WTC11 (cell line): ENCODE measurements around the gene TMEM72. TPM values are rescaled to one million over a fixed set of nuclear protein-coding genes. Genes with fewer than 3 reads are reported as not detected.

Source experiments
- ATAC-seq: fragments of 200-7000 bp; cut with Tn5 transposase; 2 replicates; pipeline ENCODE4 v1.10.0; 2021; ENCODE audit warnings: mild to moderate bottlenecking, moderate library complexity
- CTCF ChIA-PET: fragments of 300-600 bp; sonication (Branson Sonifier 250); formaldehyde crosslinking; loops from one replicate; lab custom pipeline; 2021; ENCODE audit warnings: antibody characterized with exemption; lab: Charles Lee
- POLR2A ChIA-PET: fragments of 350-600 bp; sonication (Branson Sonifier 250); formaldehyde crosslinking; loops from one replicate; lab custom pipeline; 2021; ENCODE audit warnings: antibody characterized with exemption; lab: Charles Lee
- DNase-seq: peaks from one replicate; pipeline ENCODE4 v3.0.0; 2021; ENCODE audit warnings: low spot score
- H3K27ac Mint-ChIP-seq: 2 replicates; pipeline ENCODE4 v1.8.0; 2021; ENCODE audit warnings: mixed read lengths
- H3K27me3 Mint-ChIP-seq: 2 replicates; pipeline ENCODE4 v1.8.0; 2021; ENCODE audit warnings: low read depth, mild to moderate bottlenecking, moderate library complexity, mixed read lengths
- H3K36me3 Mint-ChIP-seq: 2 replicates; pipeline ENCODE4 v1.8.0; 2021; ENCODE audit warnings: mixed read lengths
- H3K4me1 Mint-ChIP-seq: 2 replicates; pipeline ENCODE4 v1.8.0; 2022; ENCODE audit warnings: mixed read lengths
- H3K4me3 Mint-ChIP-seq: 2 replicates; pipeline ENCODE4 v1.8.0; 2021; ENCODE audit warnings: mild to moderate bottlenecking, moderate library complexity, mixed read lengths
- H3K9me3 Mint-ChIP-seq: 2 replicates; pipeline ENCODE4 v1.8.0; 2021; ENCODE audit warnings: mixed read lengths
- ATF1 ChIP-seq: sonication (generic); formaldehyde crosslinking; IDR thresholded peaks from 2 replicates; pipeline ENCODE4 v1.8.1; 2023; ENCODE audit warnings: mild to moderate bottlenecking, moderate library complexity, missing genetic modification reagents
- ATF2 ChIP-seq: sonication (generic); formaldehyde crosslinking; IDR thresholded peaks from 2 replicates; pipeline ENCODE4 v1.8.1; 2022; ENCODE audit warnings: low read depth, missing genetic modification reagents, borderline replicate concordance
- ATF3 ChIP-seq: sonication (generic); formaldehyde crosslinking; conservative IDR thresholded peaks from 2 replicates; pipeline ENCODE4 v1.8.1; 2022; ENCODE audit warnings: mild to moderate bottlenecking, missing genetic modification reagents
- E2F4 ChIP-seq: sonication (generic); formaldehyde crosslinking; IDR thresholded peaks from 2 replicates; pipeline ENCODE4 v1.8.1; 2022; ENCODE audit warnings: low read depth, mild to moderate bottlenecking, moderate library complexity, missing genetic modification reagents, borderline replicate concordance
- ELF4 ChIP-seq: sonication (generic); formaldehyde crosslinking; IDR thresholded peaks from 2 replicates; pipeline ENCODE4 v1.8.1; 2022; ENCODE audit warnings: low read depth, mild to moderate bottlenecking, moderate library complexity, missing genetic modification reagents
- ESRRA ChIP-seq: sonication (generic); formaldehyde crosslinking; IDR thresholded peaks from 2 replicates; pipeline ENCODE4 v1.8.1; 2022; ENCODE audit warnings: mild to moderate bottlenecking, missing genetic modification reagents, borderline replicate concordance
- IRF2 ChIP-seq: sonication (generic); formaldehyde crosslinking; IDR thresholded peaks from 2 replicates; pipeline ENCODE4 v1.8.0; 2022; ENCODE audit warnings: low read depth, missing genetic modification reagents, borderline replicate concordance
- MAX ChIP-seq: sonication (generic); formaldehyde crosslinking; IDR thresholded peaks from 2 replicates; pipeline ENCODE4 v1.8.0; 2022; ENCODE audit warnings: mild to moderate bottlenecking, missing genetic modification reagents
- NR2C2 ChIP-seq: sonication (generic); formaldehyde crosslinking; IDR thresholded peaks from 2 replicates; pipeline ENCODE4 v1.8.0; 2022; ENCODE audit warnings: mild to moderate bottlenecking, missing genetic modification reagents
- PRDM15 ChIP-seq: sonication (generic); formaldehyde crosslinking; IDR thresholded peaks from 2 replicates; pipeline ENCODE4 v1.8.0; 2022; ENCODE audit warnings: missing genetic modification reagents
- RELA ChIP-seq: sonication (generic); formaldehyde crosslinking; IDR thresholded peaks from 2 replicates; pipeline ENCODE4 v1.8.1; 2022; ENCODE audit warnings: missing genetic modification reagents, mild to moderate bottlenecking, borderline replicate concordance
- SMAD3 ChIP-seq: sonication (generic); formaldehyde crosslinking; IDR thresholded peaks from 2 replicates; pipeline ENCODE4 v1.8.0; 2022; ENCODE audit warnings: missing genetic modification reagents, mild to moderate bottlenecking, borderline replicate concordance
- SMAD4 ChIP-seq: sonication (generic); formaldehyde crosslinking; IDR thresholded peaks from 2 replicates; pipeline ENCODE4 v1.8.0; 2022; ENCODE audit warnings: mild to moderate bottlenecking, missing genetic modification reagents
- STAT6 ChIP-seq: sonication (generic); formaldehyde crosslinking; conservative IDR thresholded peaks from 2 replicates; pipeline ENCODE4 v1.8.1; 2023; ENCODE audit warnings: mild to moderate bottlenecking, low read depth, missing genetic modification reagents, moderate library complexity
- ZBTB43 ChIP-seq: sonication (generic); formaldehyde crosslinking; IDR thresholded peaks from 2 replicates; pipeline ENCODE4 v1.8.1; 2023; ENCODE audit warnings: mild to moderate bottlenecking, missing genetic modification reagents
- ZNF232 ChIP-seq: sonication (generic); formaldehyde crosslinking; IDR thresholded peaks from 2 replicates; pipeline ENCODE4 v1.8.0; 2022; ENCODE audit warnings: mild to moderate bottlenecking, missing genetic modification reagents
- ZNF281 ChIP-seq: sonication (generic); formaldehyde crosslinking; IDR thresholded peaks from 2 replicates; pipeline ENCODE4 v1.8.0; 2023; ENCODE audit warnings: mild to moderate bottlenecking, missing genetic modification reagents
- ZNF317 ChIP-seq: sonication (generic); formaldehyde crosslinking; IDR thresholded peaks from 2 replicates; pipeline ENCODE4 v1.8.1; 2023; ENCODE audit warnings: low read depth, mild to moderate bottlenecking, moderate library complexity, missing genetic modification reagents, borderline replicate concordance
- total RNA-seq: library from RNA; stranded (reverse); gene quantifications from 3 replicates; pipeline ENCODE4 v1.2.3, GENCODE V29; 2021

The TMEM72 gene
- total RNA-seq, 1 experiment from 2014 or later = not detected

- no peak for TF ChIP-seq MAX (CRISPR knock-in tag)
- TF ChIP-seq ESRRA (CRISPR knock-in tag) = no peak
- no peak for TF ChIP-seq IRF2 (CRISPR knock-in tag)
- TF ChIP-seq RELA (CRISPR knock-in tag) = no peak
- no peak for TF ChIP-seq ATF2
Observed at GRCh38 chr10:44982114-44982460, 71.0 kb downstream of the TMEM72 start (continued).

GRCh38 chr10:44982496-44982895, 71.4 kb downstream of the TMEM72 start:
- ATAC-seq (no peak), DNase-seq (no peak)
- Mint-ChIP-seq H3K4me3 (no peak overlapping the region), H3K27ac (no peak overlapping the region), H3K27me3 (peaks cover 2% of the 10 kb centered on the region; the same call in 1 of the 2 replicates), H3K9me3 (no peaks in the 10 kb centered on the region), H3K4me1 (peaks cover 59% of the 10 kb centered on the region), H3K36me3 (no peaks in the 10 kb centered on the region)
- ChIA-PET CTCF (no interaction called here), POLR2A (no interaction called here)
- TF ChIP-seq ZNF317 (CRISPR knock-in tag) (no peak), SMAD4 (CRISPR knock-in tag) (no peak), SMAD3 (CRISPR knock-in tag) (no peak), ZBTB43 (no peak), ZNF281 (CRISPR knock-in tag) (no peak), ELF4 (CRISPR knock-in tag) (no peak), MAX (CRISPR knock-in tag) (no peak), ZNF232 (no peak), STAT6 (CRISPR knock-in tag) (no peak), E2F4 (CRISPR knock-in tag) (no peak), ATF1 (CRISPR knock-in tag) (no peak), ATF3 (CRISPR knock-in tag) (no peak), ATF2 (no peak), PRDM15 (CRISPR knock-in tag) (no peak), NR2C2 (no peak)
